Right renal pelvis (tissue), 4 donors: ENCODE results near the gene NEO1. TPM values are rescaled to one million over a fixed set of nuclear protein-coding genes. Genes with fewer than 3 reads are reported as not detected.
"Not testable (repeated sequence)": the region's sequence is repeated elsewhere in the genome, so short reads cannot be mapped to it uniquely, and the experiment has no call there.

Source experiments
- DNase-seq, 4 donors: peaks; one replicate each; pipeline ENCODE4 v3.0.0-alpha.2; 2013; ENCODE audit warnings: low read depth in 4 of 4, low spot score in 3 of 4, missing footprints in 1 of 4
- polyA plus RNA-seq, 4 donors: library from polyadenylated mRNA; unstranded; fragments of 120-200 nt; gene quantifications; one replicate each; pipeline ENCODE4 v1.2.1, GENCODE V29; 2013; ENCODE audit not compliant: insufficient read length in 4 of 4

Gene NEO1
- polyA plus RNA-seq, 4 donors, result 126 to 141 (median 128) TPM

- DNase-seq, result no peak
These were observed 137.9 kb downstream of the NEO1 start for GRCh38 chr15:73190189-73190601.

GRCh38 chr15:73195166-73195565, 142.9 kb downstream of the NEO1 start:
- no peak for DNase-seq

GRCh38 chr15:73196113-73196512, 143.8 kb downstream of the NEO1 start:
- DNase-seq, result no peak

GRCh38 chr15:73200339-73200738, 148.1 kb downstream of the NEO1 start:
- DNase-seq, result no peak

- no peak for DNase-seq
These were observed 158.4 kb downstream of the NEO1 start for GRCh38 chr15:73210630-73211029.

- DNase-seq, result no peak
These were observed 160.2 kb downstream of the NEO1 start for GRCh38 chr15:73212424-73212823.

- not testable (repeated sequence) for DNase-seq
These were observed 169.2 kb downstream of the NEO1 start for GRCh38 chr15:73221450-73221849.

- DNase-seq, result no peak
These were observed 173.2 kb downstream of the NEO1 start for GRCh38 chr15:73225358-73226015.

- DNase-seq, result no peak
These were observed 174.0 kb downstream of the NEO1 start for GRCh38 chr15:73226093-73226814.

GRCh38 chr15:73227433-73228056, 175.3 kb downstream of the NEO1 start:
- DNase-seq, result no peak

- no peak for DNase-seq
These were observed 175.9 kb downstream of the NEO1 start for GRCh38 chr15:73228128-73228646.

GRCh38 chr15:73231661-73232419, 179.6 kb downstream of the NEO1 start:
- DNase-seq, result no peak

GRCh38 chr15:73232776-73233175, 180.5 kb downstream of the NEO1 start:
- no peak for DNase-seq

- no peak for DNase-seq
These were observed 181.4 kb downstream of the NEO1 start for GRCh38 chr15:73233623-73234022.

GRCh38 chr15:73237910-73238309, 185.6 kb downstream of the NEO1 start:
- DNase-seq, result no peak

- no peak for DNase-seq
These were observed 187.4 kb downstream of the NEO1 start for GRCh38 chr15:73239564-73240215.

GRCh38 chr15:73240866-73241499, 188.7 kb downstream of the NEO1 start:
- DNase-seq, result peak; percentile 45 to 65 (median 52)

GRCh38 chr15:73244333-73244732, 192.1 kb downstream of the NEO1 start:
- no peak for DNase-seq

GRCh38 chr15:73246439-73246838, 194.2 kb downstream of the NEO1 start:
- no peak for DNase-seq

GRCh38 chr15:73246898-73247297, 194.6 kb downstream of the NEO1 start:
- no peak for DNase-seq
